Left ventricle myocardium superior (tissue), 1 donor: ENCODE measurements around the gene RPS17. TPM values are rescaled to one million over a fixed set of nuclear protein-coding genes. Genes with fewer than 3 reads are reported as not detected.
"Not testable (repeated sequence)": the region's sequence is repeated elsewhere in the genome, so short reads cannot be mapped to it uniquely, and the experiment has no call there.

ENCODE experiments used
- ATAC-seq: fragments of 200-7000 bp; cut with Tn5 transposase; one replicate; pipeline ENCODE4 v1.9.1; 2020; ENCODE audit warnings: mild to moderate bottlenecking, moderate library complexity
- DNase-seq: peaks from one replicate; pipeline ENCODE4 v3.0.0-alpha.2; 2020
- intact Hi-C: fragments of 100-400 bp; cut with micrococcal nuclease; formaldehyde crosslinking; loops from one replicate; pipeline ENCODE4 v1.11.0; 2022
- total RNA-seq: library from RNA; stranded (reverse); fragmentation: NEBNext Ultra II Directional; extraction: Animal tissue kit (Norgen Biotek cat#: 25700); gene quantifications from one replicate; pipeline ENCODE4 v1.2.1, GENCODE V29; 2021
- donor health status: DM: no; HTN: yes; CAD: no; lungs with severe emphysema.

RPS17 gene
- total RNA-seq, 1 donor from 2014 or later: 717 TPM

DNA sequence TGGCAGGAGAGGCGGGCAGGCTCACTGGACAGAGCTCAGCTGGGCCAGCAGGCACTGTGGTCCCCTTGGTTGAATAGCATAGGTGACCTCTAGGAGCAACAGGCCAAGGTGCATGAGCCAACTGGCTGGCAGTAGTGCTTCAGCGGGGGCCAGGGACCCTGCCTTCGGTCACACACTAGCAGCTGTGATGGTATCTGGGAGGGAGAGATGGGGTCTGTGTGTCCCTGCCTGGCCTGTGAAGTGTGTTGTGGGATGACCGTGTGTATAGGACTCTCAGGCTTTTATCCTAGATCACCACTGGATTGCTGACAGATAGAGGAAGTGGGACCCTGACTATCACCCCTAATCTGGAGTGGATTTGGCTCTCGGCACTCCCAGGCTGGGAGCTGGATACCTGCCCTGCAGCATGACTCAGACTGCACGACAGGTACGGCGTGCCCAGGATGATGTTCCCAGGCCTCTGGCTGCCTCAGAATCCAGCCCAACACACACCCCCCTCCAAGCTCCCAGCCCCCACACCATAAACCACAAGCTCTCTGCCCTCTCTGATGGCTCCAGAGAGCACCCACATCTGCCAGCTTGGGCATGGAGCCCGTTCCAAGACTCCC, 7.8 kb downstream of the RPS17 start:
- DNase-seq (peak; percentile 42), ATAC-seq (no peak)
- intact Hi-C loops: no loop called here

DNA sequence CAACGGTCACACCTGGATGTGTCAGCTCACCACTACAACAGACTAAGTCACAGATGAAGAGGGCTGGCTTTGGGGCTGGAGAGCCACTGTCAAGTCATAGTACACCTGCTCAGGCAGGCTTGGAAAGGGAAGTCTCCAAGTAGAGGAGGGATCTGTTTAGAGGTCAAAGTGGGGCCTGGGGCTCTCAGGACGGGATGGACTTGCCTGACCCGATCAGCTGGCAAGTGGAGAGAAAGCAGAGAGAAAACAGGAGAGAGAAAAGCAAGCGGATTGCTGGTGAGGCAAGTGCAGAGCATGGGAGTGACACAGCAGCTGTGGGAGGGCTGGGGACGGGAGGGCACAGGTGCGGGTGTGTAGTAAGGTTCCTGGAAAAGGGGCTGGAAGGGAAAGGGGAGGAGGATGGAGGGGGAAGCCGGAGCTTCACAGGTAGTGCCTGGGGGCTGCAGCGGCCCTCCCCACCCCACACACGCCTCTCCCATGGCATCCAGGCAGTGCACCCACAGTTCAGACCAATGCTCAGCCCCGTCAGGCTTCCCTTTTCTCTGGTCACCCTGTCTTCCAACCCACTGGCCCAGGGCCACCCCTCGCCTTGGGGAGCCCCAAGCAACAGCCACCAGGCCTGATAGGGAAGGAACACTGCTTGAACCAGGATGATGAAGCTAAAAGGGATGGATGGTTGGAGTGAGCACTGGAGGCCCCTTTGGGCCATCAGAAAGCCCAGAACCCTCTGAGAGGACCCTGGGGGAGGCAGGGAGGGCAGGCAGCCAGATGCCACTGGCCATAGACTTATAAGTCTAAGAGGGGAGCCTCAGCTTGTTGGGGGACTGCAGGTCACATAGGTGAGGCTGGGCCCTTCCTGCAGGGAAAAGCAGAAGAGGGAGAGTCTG, 8.5 kb downstream of the RPS17 start:
- ATAC-seq: no peak
- intact Hi-C loops: no loop called here
- no peak for DNase-seq

GRCh38 chr15:82530606-82531379, 9.5 kb downstream of the RPS17 start:
- peak; percentile 70 for DNase-seq
- intact Hi-C loops: no loop called here
- ATAC-seq: peak; percentile 92

GRCh38 chr15:82530006-82530405, 10.3 kb downstream of the RPS17 start:
- DNase-seq (no peak), ATAC-seq (no peak)
- intact Hi-C loops: no loop called here

DNA sequence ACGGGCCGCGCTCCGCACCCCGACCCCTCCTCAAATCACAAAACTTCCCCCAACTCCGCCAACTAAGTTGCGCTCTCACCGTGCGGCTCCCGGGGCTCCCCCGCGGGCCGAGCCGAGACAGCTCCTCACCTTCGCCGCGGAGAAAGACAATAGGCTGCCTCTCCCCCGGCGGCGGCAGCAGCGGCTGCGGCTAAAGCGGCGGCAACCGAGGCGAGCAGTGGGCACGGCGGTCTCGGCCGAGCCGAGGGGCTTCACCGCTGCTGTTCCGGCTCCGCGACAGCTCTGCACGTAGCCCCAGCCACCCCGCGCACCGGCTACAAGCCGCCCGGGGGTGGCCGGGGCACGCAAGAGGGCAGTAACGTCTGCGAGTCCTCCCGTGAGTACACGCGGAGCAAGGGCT, 26.7 kb downstream of the RPS17 start:
- DNase-seq, intact Hi-C loops, ATAC-seq: not testable (repeated sequence)

DNA sequence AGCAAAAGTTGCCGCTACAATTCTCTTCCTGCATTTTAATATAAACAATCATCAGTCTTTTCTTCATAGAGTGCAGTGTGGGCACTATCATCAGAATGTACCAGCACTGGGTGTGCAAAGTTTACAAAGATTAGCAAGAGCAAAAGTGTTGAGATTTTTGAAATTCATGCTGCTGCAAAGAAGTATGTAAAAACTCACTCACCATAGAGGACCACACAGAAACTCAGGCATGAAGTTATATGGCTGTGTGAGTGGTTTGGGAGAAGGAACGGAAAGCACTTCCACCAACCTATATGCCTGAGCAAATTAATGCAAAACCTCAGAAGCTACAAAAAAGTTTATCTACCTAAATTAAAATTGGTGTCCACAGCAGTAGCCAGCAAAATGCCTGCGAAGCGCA, 32.6 kb downstream of the RPS17 start:
- intact Hi-C loops, ATAC-seq, DNase-seq: not testable (repeated sequence)

DNA sequence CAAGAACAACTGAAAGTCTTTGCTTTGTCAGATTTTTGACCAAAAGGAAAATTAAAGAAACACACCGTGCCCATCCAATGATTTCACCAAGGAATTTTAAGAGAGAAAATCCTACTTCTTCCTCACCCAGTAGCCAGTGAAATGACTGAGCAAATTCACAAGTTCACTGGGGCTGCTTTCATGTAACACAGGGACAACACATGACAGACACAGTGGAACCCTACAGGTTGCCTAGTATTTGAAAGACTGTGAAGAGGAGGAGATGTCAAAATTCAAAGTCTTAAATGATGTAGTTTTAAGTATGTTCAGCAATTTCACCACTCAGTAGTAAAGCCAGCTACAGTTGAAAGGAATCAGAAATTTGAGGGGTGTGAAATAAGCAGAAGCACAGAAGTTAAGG, 33.2 kb downstream of the RPS17 start:
- intact Hi-C loops, DNase-seq, ATAC-seq: not testable (repeated sequence)

DNA sequence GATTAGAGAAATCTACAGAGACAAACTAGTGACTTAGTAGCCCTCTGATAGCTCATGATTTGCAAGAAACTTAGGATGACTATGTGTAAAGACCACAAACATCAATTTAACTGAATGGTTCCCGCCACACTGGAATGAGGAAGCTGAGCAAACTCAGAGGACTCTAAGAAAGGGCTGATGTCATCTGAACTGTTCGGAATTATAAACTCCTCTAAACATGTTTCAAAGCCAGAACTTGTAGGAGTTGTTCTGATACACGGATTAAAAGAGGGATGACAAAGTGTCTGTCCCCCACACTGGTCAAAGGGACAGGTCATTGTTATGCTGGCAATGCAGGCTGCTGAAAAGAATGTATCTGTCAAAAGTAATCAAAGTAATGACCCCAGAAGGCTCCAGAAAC, 34.4 kb downstream of the RPS17 start:
- ATAC-seq, intact Hi-C loops, DNase-seq: not testable (repeated sequence)

- ATAC-seq, DNase-seq, intact Hi-C loops: not testable (repeated sequence)
Measured at GRCh38 chr15:82504074-82504473, 36.2 kb downstream of the RPS17 start.

DNA sequence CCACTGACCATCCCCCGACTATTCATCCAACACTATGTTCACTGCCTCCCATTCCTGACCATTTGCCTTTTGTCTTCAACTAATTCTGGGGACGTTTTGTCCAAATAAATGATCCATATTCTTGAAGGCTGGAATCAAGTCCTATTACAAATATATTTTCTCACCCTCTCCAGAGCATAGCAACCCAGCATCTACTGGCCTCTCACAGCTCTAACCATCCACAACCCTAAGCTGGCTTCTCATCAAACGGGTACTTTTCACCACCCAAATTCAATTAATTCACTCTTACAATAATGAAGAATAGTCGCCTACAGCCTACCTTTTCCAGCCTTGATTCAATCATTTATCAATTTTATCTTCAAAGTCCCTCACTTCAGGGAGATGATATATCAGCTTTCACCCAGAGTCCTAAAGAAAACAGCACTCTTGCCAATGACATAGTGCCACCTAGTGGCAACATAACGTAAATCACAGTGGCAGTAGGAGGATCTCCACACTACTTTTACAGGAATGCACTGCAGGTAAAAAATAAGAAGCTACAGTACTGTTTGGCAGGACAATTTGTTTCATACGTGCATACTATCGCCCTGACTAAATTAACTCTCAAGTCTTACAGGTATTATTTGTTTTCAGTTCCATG, 37.4 kb downstream of the RPS17 start:
- ATAC-seq: peak; percentile 80
- DNase-seq, intact Hi-C loops: not testable (repeated sequence)

DNA sequence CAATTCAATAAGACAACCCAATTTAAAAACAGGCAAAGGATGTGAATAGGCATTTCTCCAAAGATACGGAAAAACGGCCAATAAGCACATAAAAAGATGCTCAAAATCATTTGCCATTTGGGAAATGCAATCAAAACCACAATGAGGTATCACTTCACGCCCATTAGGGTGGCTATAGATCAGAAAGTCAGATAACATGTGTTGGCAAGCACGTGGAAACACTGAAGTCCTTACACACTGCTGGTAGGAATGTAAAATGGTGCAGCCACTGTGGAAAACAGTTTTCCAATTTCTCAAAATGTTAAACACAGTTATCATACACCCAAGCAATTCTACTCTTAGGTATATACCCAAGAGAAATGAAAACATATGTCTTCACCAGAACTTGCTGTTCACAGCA, 39.5 kb downstream of the RPS17 start:
- DNase-seq, intact Hi-C loops, ATAC-seq: not testable (repeated sequence)

GRCh38 chr15:82497978-82498377, 42.3 kb downstream of the RPS17 start:
- ATAC-seq, intact Hi-C loops, DNase-seq: not testable (repeated sequence)

- DNase-seq, intact Hi-C loops, ATAC-seq: not testable (repeated sequence)
Measured at GRCh38 chr15:82488250-82488649, 52.0 kb downstream of the RPS17 start.

DNA sequence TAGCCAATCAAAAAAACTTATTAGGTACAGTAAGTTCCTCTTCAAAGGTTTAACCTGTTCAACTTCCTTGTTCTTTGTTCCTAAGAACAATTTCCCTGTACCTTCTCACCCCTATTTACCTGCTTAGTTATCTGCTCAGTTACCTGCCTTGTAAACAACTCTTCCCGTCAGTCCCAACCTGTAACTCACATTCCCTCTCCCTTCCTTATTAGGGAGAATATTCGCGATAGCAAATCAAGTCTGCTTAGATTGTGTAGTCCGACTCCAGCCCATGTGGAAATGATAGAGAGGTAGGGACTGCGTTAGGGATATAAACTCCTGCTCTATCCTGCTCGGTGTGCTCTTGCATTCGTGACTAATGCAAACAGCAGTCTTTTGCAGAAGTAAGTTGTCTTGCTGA, 53.2 kb downstream of the RPS17 start:
- intact Hi-C loops: not testable (repeated sequence)

More for the DNA sequence above, 53.2 kb downstream of the RPS17 start:
- not testable (repeated sequence) for DNase-seq, ATAC-seq

Other genes with a start within 250 kb of the RPS17 start
- 0.07 TPM for gene GOLGA6L10, start 191.0 kb downstream of the RPS17 start, total RNA-seq
- 1.4 TPM for gene GOLGA6L9, start 110.6 kb downstream of the RPS17 start, total RNA-seq
- gene CPEB1, start 106.9 kb upstream of the RPS17 start, total RNA-seq: 0.72 TPM
- 0.84 TPM for gene AP3B2, start 169.4 kb upstream of the RPS17 start, total RNA-seq